Body of pancreas (tissue), 4 donors: ENCODE results near the gene CACNA1C. TPM values are rescaled to one million over a fixed set of nuclear protein-coding genes. Genes with fewer than 3 reads are reported as not detected.

ENCODE experiments used
- ATAC-seq: fragments of 150-250 bp; one replicate; pipeline ENCODE4 v1.9.1; 2016
- DNase-seq, 4 donors: peaks; one replicate each; pipeline ENCODE4 v3.0.0-alpha.2; 2019
- H3K27ac ChIP-seq, 4 donors: fragments of 200-600 bp; sonication (generic); 1 replicate in 3 of 4; 2 replicates in 1 of 4; pipeline versions ENCODE4 v1.5.1 to v1.6.1; 2016 to 2019; ENCODE audit warnings: mild to moderate bottlenecking in 1 of 4, mixed read lengths in 1 of 4, moderate library complexity in 1 of 4
- H3K27me3 ChIP-seq, 2 donors: fragments of 200-600 bp; sonication (generic); one replicate each; pipeline ENCODE4 v1.6.0; 2016; ENCODE audit warnings: mild to moderate bottlenecking in 1 of 2
- H3K36me3 ChIP-seq, 2 donors: fragments of 200-600 bp; sonication (generic); replicated peaks in 1 of 2; 2 replicates each; pipeline ENCODE4 v1.5.1; 2016; ENCODE audit warnings: low read depth in 2 of 2; ENCODE audit not compliant: insufficient read depth in 1 of 2
- H3K4me1 ChIP-seq: fragments of 200-600 bp; sonication (generic); one replicate; pipeline ENCODE4 v1.6.0; 2016
- H3K4me3 ChIP-seq, 2 donors: fragments of 200-600 bp; sonication (generic); 1 replicate in 1 of 2; 2 replicates in 1 of 2; pipeline ENCODE4 v1.5.1; 2016 to 2019
- H3K9me3 ChIP-seq, 3 donors: fragments of 200-600 bp; sonication (generic); 1 replicate in 2 of 3; 2 replicates in 1 of 3; pipeline ENCODE4 v1.5.1; 2016
- CTCF ChIP-seq, 7 experiments: fragments of 450-650 bp in 4 of 7; fragments of 200-600 bp in 3 of 7; sonication (generic) in 3 of 7; IDR thresholded peaks; one replicate each; pipeline ENCODE4 v1.5.1; 2016 to 2019; ENCODE audit warnings: antibody characterized with exemption in 7 of 7
- POLR2A ChIP-seq, 3 donors: fragments of 450-650 bp; IDR thresholded peaks; one replicate each; pipeline ENCODE4 v1.6.1; 2016; ENCODE audit warnings: antibody characterized with exemption in 3 of 3, mild to moderate bottlenecking in 2 of 3
- WGBS, 2 donors: methylation state at CpG; one replicate each; pipeline ENCODE4 v1.1.5; 2017; 5-methylcytosine and 5-hydroxymethylcytosine counted together
- intact Hi-C: fragments of 100-400 bp; cut with DNase I; formaldehyde crosslinking; loops from one replicate; pipeline ENCODE4 v1.15.1; 2023
- total RNA-seq, 2 donors: library from RNA; depleted of rRNA; stranded (reverse); fragments of >200 nt; gene quantifications; one replicate each; pipeline ENCODE4 v1.1.0, GENCODE V29; 2016

CACNA1C gene
- total RNA-seq, 2 donors from 2014 or later = 2.3 to 4.4 TPM

- DNase-seq = no peak
- no peak overlapping the region for H3K4me3 ChIP-seq
- intact Hi-C loops = no loop called here
- H3K9me3 ChIP-seq = no peaks in the 10 kb centered on the region
- H3K36me3 ChIP-seq = no peaks in the 10 kb centered on the region
- H3K27me3 ChIP-seq = no peaks in the 10 kb centered on the region
- no peak overlapping the region for H3K27ac ChIP-seq
- no peak for TF ChIP-seq POLR2A (IDR thresholded peaks at IDR 0.05)
- TF ChIP-seq CTCF (IDR thresholded peaks at IDR 0.05) = no peak
- H3K4me1 ChIP-seq = no peaks in the 10 kb centered on the region
- WGBS, 2 donors = 76 to 79% methylated on average over 2 of the region's 2 CpGs
- no peak for ATAC-seq
These were observed 477.0 kb downstream of the CACNA1C start for GRCh38 chr12:2529807-2530206.

GRCh38 chr12:2531371-2531770 lies 478.6 kb downstream of the CACNA1C start:
- no peak overlapping the region for H3K27ac ChIP-seq
- TF ChIP-seq CTCF (IDR thresholded peaks at IDR 0.05) (no peak), POLR2A (IDR thresholded peaks at IDR 0.05) (no peak)
- no peaks in the 10 kb centered on the region for H3K9me3 ChIP-seq
- no peak for DNase-seq
- intact Hi-C loops = no loop called here
- H3K4me1 ChIP-seq = no peaks in the 10 kb centered on the region
- H3K27me3 ChIP-seq = no peaks in the 10 kb centered on the region
- 64 to 77% methylated on average over 4 of the region's 4 CpGs for WGBS, 2 donors
- H3K36me3 ChIP-seq = no peaks in the 10 kb centered on the region
- ATAC-seq = no peak
- no peak overlapping the region for H3K4me3 ChIP-seq

DNA sequence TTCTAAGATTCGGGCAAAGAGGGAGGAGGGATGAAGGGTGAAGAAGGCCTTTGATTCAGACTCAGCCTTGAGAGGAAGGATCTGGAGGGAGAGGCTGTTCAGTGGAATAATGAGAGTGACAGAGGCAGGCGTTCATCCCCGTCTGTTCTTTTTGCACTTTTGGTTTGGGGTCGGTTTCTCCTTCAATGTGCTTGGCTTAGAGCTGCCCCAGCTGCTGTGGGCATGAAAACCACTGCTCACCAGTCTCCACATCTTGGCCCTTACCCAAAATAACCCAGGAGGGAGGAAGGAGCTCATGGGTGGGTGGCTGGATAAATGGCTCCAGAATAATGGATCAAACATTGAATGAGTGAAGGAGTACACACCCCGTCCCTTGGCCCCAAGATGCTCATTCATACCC lies 480.2 kb downstream of the CACNA1C start:
- no peaks in the 10 kb centered on the region for H3K36me3 ChIP-seq
- DNase-seq (no peak), ATAC-seq (no peak)
- no peaks in the 10 kb centered on the region for H3K27me3 ChIP-seq
- intact Hi-C loops = no loop called here
- TF ChIP-seq CTCF (IDR thresholded peaks at IDR 0.05) (no peak), POLR2A (IDR thresholded peaks at IDR 0.05) (no peak)
- H3K4me3 ChIP-seq = no peak overlapping the region
- H3K9me3 ChIP-seq = no peaks in the 10 kb centered on the region
- 47 to 48% methylated on average over 5 of the region's 5 CpGs for WGBS, 2 donors
- H3K4me1 ChIP-seq = no peaks in the 10 kb centered on the region
- no peak overlapping the region for H3K27ac ChIP-seq

GRCh38 chr12:2535583-2536204 lies 482.9 kb downstream of the CACNA1C start:
- Histone ChIP-seq H3K27ac (no peak overlapping the region), H3K4me1 (no peaks in the 10 kb centered on the region)
- WGBS, 2 donors = 77 to 80% methylated on average over 6 of the region's 6 CpGs

More at GRCh38 chr12:2535583-2536204, 482.9 kb downstream of the CACNA1C start:
- intact Hi-C loops = no loop called here
- H3K4me3 ChIP-seq = no peak overlapping the region
- no peaks in the 10 kb centered on the region for H3K36me3 ChIP-seq
- H3K9me3 ChIP-seq = no peaks in the 10 kb centered on the region
- H3K27me3 ChIP-seq = no peaks in the 10 kb centered on the region
- ATAC-seq = no peak
- no peak for TF ChIP-seq POLR2A (IDR thresholded peaks at IDR 0.05)
- TF ChIP-seq CTCF (IDR thresholded peaks at IDR 0.05) = no peak
- DNase-seq = no peak
